ENCODE data around the gene ATG12. TPM values are rescaled to one million over a fixed set of nuclear protein-coding genes. Genes with fewer than 3 reads are reported as not detected.

Gene ATG12
- total RNA-seq, 1 experiment from 2014 or later: 39.9 TPM

DNA sequence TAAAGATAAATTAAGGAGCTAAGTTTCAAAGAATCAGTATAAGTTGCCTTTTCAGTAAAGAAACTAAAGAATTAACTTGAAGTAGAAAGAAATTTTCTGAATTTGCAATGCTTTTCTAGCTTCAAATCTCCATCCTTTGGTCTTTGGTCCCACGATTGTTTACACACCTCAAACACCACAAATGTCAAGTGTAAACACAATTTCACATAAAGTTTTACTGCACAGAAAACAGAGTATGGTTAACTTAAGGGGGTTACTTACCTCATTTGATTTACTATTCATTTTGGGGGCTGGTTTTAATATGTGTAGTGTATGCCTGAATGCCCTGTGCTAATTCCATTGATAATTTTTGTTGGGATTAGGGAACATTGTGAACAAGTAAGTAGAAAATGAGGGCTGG, 29.0 kb downstream of the ATG12 start (continued):
- TF ChIP-seq FOXP1 (CRISPR knock-in tag; IDR thresholded peaks at IDR 0.05; ENCODE audit: borderline replicate concordance) (no peak), JUN (CRISPR knock-in tag; IDR thresholded peaks at IDR 0.05) (no peak), PRRX2 (CRISPR knock-in tag; IDR thresholded peaks at IDR 0.05) (no peak)
- TF ChIP-seq, protein P1, sequence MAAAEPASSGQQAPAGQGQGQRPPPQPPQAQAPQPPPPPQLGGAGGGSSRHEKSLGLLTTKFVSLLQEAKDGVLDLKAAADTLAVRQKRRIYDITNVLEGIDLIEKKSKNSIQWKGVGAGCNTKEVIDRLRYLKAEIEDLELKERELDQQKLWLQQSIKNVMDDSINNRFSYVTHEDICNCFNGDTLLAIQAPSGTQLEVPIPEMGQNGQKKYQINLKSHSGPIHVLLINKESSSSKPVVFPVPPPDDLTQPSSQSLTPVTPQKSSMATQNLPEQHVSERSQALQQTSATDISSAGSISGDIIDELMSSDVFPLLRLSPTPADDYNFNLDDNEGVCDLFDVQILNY (CRISPR knock-in tag; IDR thresholded peaks at IDR 0.05): no peak
- TF ChIP-seq, protein P2, sequence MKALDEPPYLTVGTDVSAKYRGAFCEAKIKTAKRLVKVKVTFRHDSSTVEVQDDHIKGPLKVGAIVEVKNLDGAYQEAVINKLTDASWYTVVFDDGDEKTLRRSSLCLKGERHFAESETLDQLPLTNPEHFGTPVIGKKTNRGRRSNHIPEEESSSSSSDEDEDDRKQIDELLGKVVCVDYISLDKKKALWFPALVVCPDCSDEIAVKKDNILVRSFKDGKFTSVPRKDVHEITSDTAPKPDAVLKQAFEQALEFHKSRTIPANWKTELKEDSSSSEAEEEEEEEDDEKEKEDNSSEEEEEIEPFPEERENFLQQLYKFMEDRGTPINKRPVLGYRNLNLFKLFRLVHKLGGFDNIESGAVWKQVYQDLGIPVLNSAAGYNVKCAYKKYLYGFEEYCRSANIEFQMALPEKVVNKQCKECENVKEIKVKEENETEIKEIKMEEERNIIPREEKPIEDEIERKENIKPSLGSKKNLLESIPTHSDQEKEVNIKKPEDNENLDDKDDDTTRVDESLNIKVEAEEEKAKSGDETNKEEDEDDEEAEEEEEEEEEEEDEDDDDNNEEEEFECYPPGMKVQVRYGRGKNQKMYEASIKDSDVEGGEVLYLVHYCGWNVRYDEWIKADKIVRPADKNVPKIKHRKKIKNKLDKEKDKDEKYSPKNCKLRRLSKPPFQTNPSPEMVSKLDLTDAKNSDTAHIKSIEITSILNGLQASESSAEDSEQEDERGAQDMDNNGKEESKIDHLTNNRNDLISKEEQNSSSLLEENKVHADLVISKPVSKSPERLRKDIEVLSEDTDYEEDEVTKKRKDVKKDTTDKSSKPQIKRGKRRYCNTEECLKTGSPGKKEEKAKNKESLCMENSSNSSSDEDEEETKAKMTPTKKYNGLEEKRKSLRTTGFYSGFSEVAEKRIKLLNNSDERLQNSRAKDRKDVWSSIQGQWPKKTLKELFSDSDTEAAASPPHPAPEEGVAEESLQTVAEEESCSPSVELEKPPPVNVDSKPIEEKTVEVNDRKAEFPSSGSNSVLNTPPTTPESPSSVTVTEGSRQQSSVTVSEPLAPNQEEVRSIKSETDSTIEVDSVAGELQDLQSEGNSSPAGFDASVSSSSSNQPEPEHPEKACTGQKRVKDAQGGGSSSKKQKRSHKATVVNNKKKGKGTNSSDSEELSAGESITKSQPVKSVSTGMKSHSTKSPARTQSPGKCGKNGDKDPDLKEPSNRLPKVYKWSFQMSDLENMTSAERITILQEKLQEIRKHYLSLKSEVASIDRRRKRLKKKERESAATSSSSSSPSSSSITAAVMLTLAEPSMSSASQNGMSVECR (CRISPR knock-in tag; IDR thresholded peaks at IDR 0.05; ENCODE audit: borderline replicate concordance): no peak
- TF ChIP-seq, protein P3, sequence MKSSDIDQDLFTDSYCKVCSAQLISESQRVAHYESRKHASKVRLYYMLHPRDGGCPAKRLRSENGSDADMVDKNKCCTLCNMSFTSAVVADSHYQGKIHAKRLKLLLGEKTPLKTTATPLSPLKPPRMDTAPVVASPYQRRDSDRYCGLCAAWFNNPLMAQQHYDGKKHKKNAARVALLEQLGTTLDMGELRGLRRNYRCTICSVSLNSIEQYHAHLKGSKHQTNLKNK (CRISPR knock-in tag; IDR thresholded peaks at IDR 0.05): no peak
- TF ChIP-seq, protein P4, sequence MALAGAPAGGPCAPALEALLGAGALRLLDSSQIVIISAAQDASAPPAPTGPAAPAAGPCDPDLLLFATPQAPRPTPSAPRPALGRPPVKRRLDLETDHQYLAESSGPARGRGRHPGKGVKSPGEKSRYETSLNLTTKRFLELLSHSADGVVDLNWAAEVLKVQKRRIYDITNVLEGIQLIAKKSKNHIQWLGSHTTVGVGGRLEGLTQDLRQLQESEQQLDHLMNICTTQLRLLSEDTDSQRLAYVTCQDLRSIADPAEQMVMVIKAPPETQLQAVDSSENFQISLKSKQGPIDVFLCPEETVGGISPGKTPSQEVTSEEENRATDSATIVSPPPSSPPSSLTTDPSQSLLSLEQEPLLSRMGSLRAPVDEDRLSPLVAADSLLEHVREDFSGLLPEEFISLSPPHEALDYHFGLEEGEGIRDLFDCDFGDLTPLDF (CRISPR knock-in tag; IDR thresholded peaks at IDR 0.05): no peak

DNA sequence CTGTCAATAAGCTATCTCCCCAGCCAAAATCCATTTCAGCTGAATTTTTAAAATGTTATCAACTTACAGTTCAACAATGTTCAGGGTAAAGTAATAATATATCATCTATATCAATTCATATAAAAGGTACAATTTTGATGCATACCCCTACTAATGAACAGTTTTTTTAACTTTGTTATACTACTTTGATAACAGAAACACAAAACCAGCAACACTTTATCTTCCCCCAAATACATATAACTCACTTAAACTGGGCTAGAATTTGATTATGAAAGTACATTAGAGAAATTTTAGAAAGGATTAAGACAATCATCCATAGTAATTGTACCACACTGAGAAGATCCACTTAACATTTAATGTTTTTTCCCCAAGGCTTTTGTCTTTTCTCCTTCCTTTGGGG, 30.0 kb downstream of the ATG12 start:
- Mint-ChIP-seq H3K27ac (no peak overlapping the region), H3K9me3 (no peaks in the 10 kb centered on the region), H3K36me3 (peaks cover 13% of the 10 kb centered on the region), H3K4me3 (no peak overlapping the region), H3K27me3 (ENCODE audit: low read depth) (peaks cover 26% of the 10 kb centered on the region), H3K4me1 (peaks cover 34% of the 10 kb centered on the region)
- CTCF ChIA-PET: no interaction called here
- POLR2A ChIA-PET: no interaction called here
- DNase-seq (ENCODE audit: low spot score) (no peak), ATAC-seq (no peak)
- TF ChIP-seq, protein P5, sequence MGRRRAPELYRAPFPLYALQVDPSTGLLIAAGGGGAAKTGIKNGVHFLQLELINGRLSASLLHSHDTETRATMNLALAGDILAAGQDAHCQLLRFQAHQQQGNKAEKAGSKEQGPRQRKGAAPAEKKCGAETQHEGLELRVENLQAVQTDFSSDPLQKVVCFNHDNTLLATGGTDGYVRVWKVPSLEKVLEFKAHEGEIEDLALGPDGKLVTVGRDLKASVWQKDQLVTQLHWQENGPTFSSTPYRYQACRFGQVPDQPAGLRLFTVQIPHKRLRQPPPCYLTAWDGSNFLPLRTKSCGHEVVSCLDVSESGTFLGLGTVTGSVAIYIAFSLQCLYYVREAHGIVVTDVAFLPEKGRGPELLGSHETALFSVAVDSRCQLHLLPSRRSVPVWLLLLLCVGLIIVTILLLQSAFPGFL (CRISPR knock-in tag; IDR thresholded peaks at IDR 0.05; ENCODE audit: borderline replicate concordance): no peak
- TF ChIP-seq, protein P2 (CRISPR knock-in tag; IDR thresholded peaks at IDR 0.05; ENCODE audit: borderline replicate concordance): no peak
- TF ChIP-seq NR3C1 (CRISPR knock-in tag; conservative IDR thresholded peaks at IDR 0.05; ENCODE audit: low read depth) (no peak), MXD4 (CRISPR knock-in tag; IDR thresholded peaks at IDR 0.05; ENCODE audit: borderline replicate concordance) (no peak)

All from WTC11 (cell line).